Keratinocyte (primary cell): ENCODE data around the gene SERTAD1.

Experiments used
- EZH2 ChIP-seq: IDR thresholded peaks from one replicate; pipeline ENCODE4 v1.6.1; 2012; ENCODE audit warnings: inconsistent platforms, mild to moderate bottlenecking, low read length, moderate library complexity
- TF ChIP-seq, protein P1 (sequence below), 3 experiments: IDR thresholded peaks in 1 of 3; conservative IDR thresholded peaks in 1 of 3; optimal IDR thresholded peaks in 1 of 3; 2 replicates in 2 of 3; 3 replicates in 1 of 3; pipeline versions ENCODE3 to v1.5.1; 2011; ENCODE audit warnings: low read length in 3 of 3, mild to moderate bottlenecking in 3 of 3, moderate library complexity in 2 of 3, control low read depth in 1 of 3, inconsistent platforms in 1 of 3; ENCODE audit not compliant: insufficient read depth in 2 of 3; ENCODE audit errors: extremely low read depth in 1 of 3

- TF ChIP-seq, protein P1, sequence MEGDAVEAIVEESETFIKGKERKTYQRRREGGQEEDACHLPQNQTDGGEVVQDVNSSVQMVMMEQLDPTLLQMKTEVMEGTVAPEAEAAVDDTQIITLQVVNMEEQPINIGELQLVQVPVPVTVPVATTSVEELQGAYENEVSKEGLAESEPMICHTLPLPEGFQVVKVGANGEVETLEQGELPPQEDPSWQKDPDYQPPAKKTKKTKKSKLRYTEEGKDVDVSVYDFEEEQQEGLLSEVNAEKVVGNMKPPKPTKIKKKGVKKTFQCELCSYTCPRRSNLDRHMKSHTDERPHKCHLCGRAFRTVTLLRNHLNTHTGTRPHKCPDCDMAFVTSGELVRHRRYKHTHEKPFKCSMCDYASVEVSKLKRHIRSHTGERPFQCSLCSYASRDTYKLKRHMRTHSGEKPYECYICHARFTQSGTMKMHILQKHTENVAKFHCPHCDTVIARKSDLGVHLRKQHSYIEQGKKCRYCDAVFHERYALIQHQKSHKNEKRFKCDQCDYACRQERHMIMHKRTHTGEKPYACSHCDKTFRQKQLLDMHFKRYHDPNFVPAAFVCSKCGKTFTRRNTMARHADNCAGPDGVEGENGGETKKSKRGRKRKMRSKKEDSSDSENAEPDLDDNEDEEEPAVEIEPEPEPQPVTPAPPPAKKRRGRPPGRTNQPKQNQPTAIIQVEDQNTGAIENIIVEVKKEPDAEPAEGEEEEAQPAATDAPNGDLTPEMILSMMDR (optimal IDR thresholded peaks at IDR 0.05 in 1 of 3, IDR thresholded peaks at IDR 0.05 in 1 of 3, conservative IDR thresholded peaks at IDR 0.05 in 1 of 3; ENCODE audit: extremely low read depth in 1 of 3, insufficient read depth in 2 of 3, low read length in 3 of 3): no peak
- peak; percentile 93 for TF ChIP-seq EZH2
Measured at GRCh38 chr19:40466219-40466984, 40.6 kb upstream of the SERTAD1 start.
